Measurements from ENCODE around the gene RNGTT. TPM values are rescaled to one million over a fixed set of nuclear protein-coding genes. Genes with fewer than 3 reads are reported as not detected.
"Not testable (repeated sequence)": the region's sequence is repeated elsewhere in the genome, so short reads cannot be mapped to it uniquely, and the experiment has no call there.

RNGTT gene
- total and polyA plus RNA-seq, 2 donors = 6.8 to 35.0 TPM

- Histone ChIP-seq H3K27ac (ENCODE audit: low read depth) (no peak overlapping the region), H3K36me3 (ENCODE audit: insufficient read depth) (no peaks in the 10 kb centered on the region), H3K4me3 (ENCODE audit: low read depth, low read length) (no peak overlapping the region), H3K4me1 (ENCODE audit: insufficient read depth) (no peaks in the 10 kb centered on the region)
- DNase-seq (ENCODE audit: extremely low spot score) = no peak
- WGBS = 89% methylated on average over 5 of the region's 5 CpGs
Observed at GRCh38 chr6:88815491-88815890, 147.9 kb downstream of the RNGTT start.

- DNase-seq (ENCODE audit: extremely low spot score) = no peak
- WGBS = 78% methylated on average over 1 of the region's 1 CpG
- H3K27ac ChIP-seq (ENCODE audit: low read depth) = no peak overlapping the region
- no peak overlapping the region for H3K4me3 ChIP-seq (ENCODE audit: low read depth, low read length)
- no peaks in the 10 kb centered on the region for H3K4me1 ChIP-seq (ENCODE audit: insufficient read depth)
- H3K36me3 ChIP-seq (ENCODE audit: insufficient read depth) = no peaks in the 10 kb centered on the region
Observed at GRCh38 chr6:88814909-88815308, 148.5 kb downstream of the RNGTT start.

- WGBS = 76% methylated on average over 5 of the region's 5 CpGs
Observed at GRCh38 chr6:88813045-88813444, 150.4 kb downstream of the RNGTT start.

GRCh38 chr6:88810701-88811100 lies 152.7 kb downstream of the RNGTT start:
- 59% methylated on average over 1 of the region's 1 CpG for WGBS
- DNase-seq (ENCODE audit: extremely low spot score) = no peak
- no peaks in the 10 kb centered on the region for H3K4me1 ChIP-seq (ENCODE audit: insufficient read depth)

More at GRCh38 chr6:88813045-88813444, 150.4 kb downstream of the RNGTT start:
- Histone ChIP-seq H3K36me3 (ENCODE audit: insufficient read depth) (no peaks in the 10 kb centered on the region), H3K4me1 (ENCODE audit: insufficient read depth) (no peaks in the 10 kb centered on the region), H3K4me3 (ENCODE audit: low read depth, low read length) (no peak overlapping the region), H3K27ac (ENCODE audit: low read depth) (no peak overlapping the region)
- DNase-seq (ENCODE audit: extremely low spot score) = no peak

GRCh38 chr6:88810089-88810488 lies 153.3 kb downstream of the RNGTT start:
- Histone ChIP-seq H3K36me3 (ENCODE audit: insufficient read depth) (no peaks in the 10 kb centered on the region), H3K4me1 (ENCODE audit: insufficient read depth) (no peaks in the 10 kb centered on the region), H3K27ac (ENCODE audit: low read depth) (no peak overlapping the region), H3K4me3 (ENCODE audit: low read depth, low read length) (no peak overlapping the region)
- no peak for DNase-seq (ENCODE audit: extremely low spot score)
- WGBS = 78% methylated on average over 5 of the region's 5 CpGs

More at GRCh38 chr6:88810701-88811100, 152.7 kb downstream of the RNGTT start:
- Histone ChIP-seq H3K27ac (ENCODE audit: low read depth) (no peak overlapping the region), H3K4me3 (ENCODE audit: low read depth, low read length) (no peak overlapping the region), H3K36me3 (ENCODE audit: insufficient read depth) (no peaks in the 10 kb centered on the region)

- H3K27ac ChIP-seq (ENCODE audit: low read depth) = no peak overlapping the region
- no peak for DNase-seq (ENCODE audit: extremely low spot score)
Observed at GRCh38 chr6:88808381-88808780, 155.0 kb downstream of the RNGTT start.

GRCh38 chr6:88807622-88808021 lies 155.8 kb downstream of the RNGTT start:
- Histone ChIP-seq H3K27ac (ENCODE audit: low read depth) (no peak overlapping the region), H3K36me3 (ENCODE audit: insufficient read depth) (no peaks in the 10 kb centered on the region), H3K4me3 (ENCODE audit: low read depth, low read length) (no peak overlapping the region), H3K4me1 (ENCODE audit: insufficient read depth) (no peaks in the 10 kb centered on the region)
- no peak for DNase-seq (ENCODE audit: extremely low spot score)
- 96% methylated on average over 1 of the region's 1 CpG for WGBS

More at GRCh38 chr6:88808381-88808780, 155.0 kb downstream of the RNGTT start:
- H3K4me3 ChIP-seq (ENCODE audit: low read depth, low read length) = no peak overlapping the region
- H3K4me1 ChIP-seq (ENCODE audit: insufficient read depth) = no peaks in the 10 kb centered on the region
- H3K36me3 ChIP-seq (ENCODE audit: insufficient read depth) = no peaks in the 10 kb centered on the region

- WGBS = 99% methylated on average over 4 of the region's 4 CpGs
- Histone ChIP-seq H3K27ac (ENCODE audit: low read depth) (no peak overlapping the region), H3K36me3 (ENCODE audit: insufficient read depth) (no peaks in the 10 kb centered on the region), H3K4me1 (ENCODE audit: insufficient read depth) (no peaks in the 10 kb centered on the region), H3K4me3 (ENCODE audit: low read depth, low read length) (no peak overlapping the region)
- no peak for DNase-seq (ENCODE audit: extremely low spot score)
Observed at GRCh38 chr6:88806728-88807127, 156.7 kb downstream of the RNGTT start.

GRCh38 chr6:88804701-88805100 lies 158.7 kb downstream of the RNGTT start:
- Histone ChIP-seq H3K27ac (ENCODE audit: low read depth) (no peak overlapping the region), H3K4me3 (ENCODE audit: low read depth, low read length) (no peak overlapping the region), H3K4me1 (ENCODE audit: insufficient read depth) (no peaks in the 10 kb centered on the region), H3K36me3 (ENCODE audit: insufficient read depth) (peaks cover 5% of the 10 kb centered on the region)
- no peak for DNase-seq (ENCODE audit: extremely low spot score)
- 91% methylated on average over 2 of the region's 2 CpGs for WGBS

GRCh38 chr6:88785478-88785877 lies 177.9 kb downstream of the RNGTT start:
- Histone ChIP-seq H3K27ac (ENCODE audit: low read depth) (no peak overlapping the region), H3K4me3 (ENCODE audit: low read depth, low read length) (no peak overlapping the region), H3K36me3 (ENCODE audit: insufficient read depth) (no peaks in the 10 kb centered on the region), H3K4me1 (ENCODE audit: insufficient read depth) (no peaks in the 10 kb centered on the region)
- DNase-seq (ENCODE audit: extremely low spot score) = no peak

- H3K4me3 ChIP-seq (ENCODE audit: low read depth, low read length) = no peak overlapping the region
- H3K36me3 ChIP-seq (ENCODE audit: insufficient read depth) = no peaks in the 10 kb centered on the region
- H3K4me1 ChIP-seq (ENCODE audit: insufficient read depth) = no peaks in the 10 kb centered on the region
- WGBS = 51% methylated on average over 5 of the region's 5 CpGs
- no peak overlapping the region for H3K27ac ChIP-seq (ENCODE audit: low read depth)
- DNase-seq (ENCODE audit: extremely low spot score) = peak; percentile 6
Observed at GRCh38 chr6:88780714-88781389, 182.6 kb downstream of the RNGTT start.

GRCh38 chr6:88775866-88776571 lies 187.4 kb downstream of the RNGTT start:
- H3K27ac ChIP-seq (ENCODE audit: low read depth) = no peak overlapping the region
- no peaks in the 10 kb centered on the region for H3K4me1 ChIP-seq (ENCODE audit: insufficient read depth)
- no peaks in the 10 kb centered on the region for H3K36me3 ChIP-seq (ENCODE audit: insufficient read depth)
- H3K4me3 ChIP-seq (ENCODE audit: low read depth, low read length) = no peak overlapping the region
- no peak for DNase-seq (ENCODE audit: extremely low spot score)
- WGBS = 92% methylated on average over 8 of the region's 8 CpGs

- 92% methylated on average over 2 of the region's 2 CpGs for WGBS
- not testable (repeated sequence) for DNase-seq (ENCODE audit: extremely low spot score); H3K36me3 ChIP-seq (ENCODE audit: insufficient read depth); H3K4me1 ChIP-seq (ENCODE audit: insufficient read depth); H3K4me3 ChIP-seq (ENCODE audit: low read depth, low read length); H3K27ac ChIP-seq (ENCODE audit: low read depth)
Observed at GRCh38 chr6:88768114-88768513, 195.3 kb downstream of the RNGTT start.

- WGBS = 98% methylated on average over 3 of the region's 3 CpGs
- Histone ChIP-seq H3K27ac (ENCODE audit: low read depth) (no peak overlapping the region), H3K36me3 (ENCODE audit: insufficient read depth) (no peaks in the 10 kb centered on the region), H3K4me1 (ENCODE audit: insufficient read depth) (no peaks in the 10 kb centered on the region), H3K4me3 (ENCODE audit: low read depth, low read length) (no peak overlapping the region)
- no peak for DNase-seq (ENCODE audit: extremely low spot score)
Observed at GRCh38 chr6:88764081-88764480, 199.3 kb downstream of the RNGTT start.
